Heart left ventricle (tissue), 13 donors: ENCODE results near the gene FAM98B.

Experiments used
- POLR2A ChIP-seq, 2 donors: fragments of 450-650 bp; IDR thresholded peaks; one replicate each; pipeline ENCODE4 v1.6.1; 2017; ENCODE audit warnings: antibody characterized with exemption in 2 of 2, mild to moderate bottlenecking in 2 of 2, moderate library complexity in 2 of 2
- TF ChIP-seq, protein P1 (sequence below), 12 donors: fragments of 200-600 bp; sonication (generic) in 4 of 12; IDR thresholded peaks; one replicate each; pipeline versions ENCODE4 v1.5.0 to v1.8.0; 2018 to 2022; ENCODE audit warnings: antibody characterized with exemption in 12 of 12, mild to moderate bottlenecking in 5 of 12
- donor health status: ischemic (EF 13 %, LVEDD 7.1; RV severe dilation, severe dysfunction).
- donor health status: DM: no; HTN: yes; CAD: no.
- donor health status: DM: no; HTN: no; CAD: no.
- donor health status: ischemic (EF 25% LVEDD 6.9; RV normal size, moderate dysfunction).
- donor health status: ischemic (EF 25% LVEDD 5.7; RV mildly dilated, moderate dysfunction).
- donor health status: ischemic (EF 35%, LVEDD 5.7; RV mildly dilated, moderate dysfunction).
- donor health status: nonischemic (EF 11% LVEDD 7.7; RV severe dilation, severe dysfunction).
- donor health status: DM: yes; HTN: yes; CAD: no.
- donor health status: PGD.
- donor health status: ischemic (EF 29% LVEDD 5.4; RV normal size, mild dysfunction).
- donor health status: nonischemic (EF 23%, LVEDD 6.1; RV moderate dilation, normal function).

DNA sequence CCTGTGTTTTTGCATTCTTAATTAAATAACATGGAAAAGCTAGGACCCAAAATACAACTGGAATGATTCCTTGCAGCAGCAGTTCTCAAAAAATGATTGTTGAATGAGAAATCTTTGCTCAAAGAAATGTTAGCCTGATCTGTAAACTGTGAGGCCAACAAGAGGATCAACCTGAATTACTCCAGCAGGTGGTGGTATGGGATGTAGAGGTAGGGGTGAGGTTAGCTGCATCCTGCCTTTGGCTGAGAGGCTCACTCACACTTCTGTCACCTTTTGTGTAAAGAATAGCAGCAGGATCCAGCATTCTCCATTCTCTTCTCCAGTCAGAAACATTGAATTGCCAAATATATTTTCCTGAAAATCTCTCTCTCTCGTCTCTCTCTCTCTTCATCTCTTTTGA is 26.5 kb upstream of the FAM98B start:
- TF ChIP-seq, protein P1, sequence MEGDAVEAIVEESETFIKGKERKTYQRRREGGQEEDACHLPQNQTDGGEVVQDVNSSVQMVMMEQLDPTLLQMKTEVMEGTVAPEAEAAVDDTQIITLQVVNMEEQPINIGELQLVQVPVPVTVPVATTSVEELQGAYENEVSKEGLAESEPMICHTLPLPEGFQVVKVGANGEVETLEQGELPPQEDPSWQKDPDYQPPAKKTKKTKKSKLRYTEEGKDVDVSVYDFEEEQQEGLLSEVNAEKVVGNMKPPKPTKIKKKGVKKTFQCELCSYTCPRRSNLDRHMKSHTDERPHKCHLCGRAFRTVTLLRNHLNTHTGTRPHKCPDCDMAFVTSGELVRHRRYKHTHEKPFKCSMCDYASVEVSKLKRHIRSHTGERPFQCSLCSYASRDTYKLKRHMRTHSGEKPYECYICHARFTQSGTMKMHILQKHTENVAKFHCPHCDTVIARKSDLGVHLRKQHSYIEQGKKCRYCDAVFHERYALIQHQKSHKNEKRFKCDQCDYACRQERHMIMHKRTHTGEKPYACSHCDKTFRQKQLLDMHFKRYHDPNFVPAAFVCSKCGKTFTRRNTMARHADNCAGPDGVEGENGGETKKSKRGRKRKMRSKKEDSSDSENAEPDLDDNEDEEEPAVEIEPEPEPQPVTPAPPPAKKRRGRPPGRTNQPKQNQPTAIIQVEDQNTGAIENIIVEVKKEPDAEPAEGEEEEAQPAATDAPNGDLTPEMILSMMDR (IDR thresholded peaks at IDR 0.05), result no peak
- TF ChIP-seq POLR2A (IDR thresholded peaks at IDR 0.05), result no peak
